Natural killer cell (primary cell): ENCODE measurements around the gene PDIA2. TPM values are rescaled to one million over a fixed set of nuclear protein-coding genes. Genes with fewer than 3 reads are reported as not detected.

Source experiments
- ATAC-seq, 3 donors: fragments of 150-1000 bp in 2 of 3; fragments of 200-7000 bp in 1 of 3; cut with Tn5 transposase; 1 replicate in 1 of 3; 2 replicates in 2 of 3; pipeline ENCODE4 v1.10.0; 2021; ENCODE audit warnings: mild to moderate bottlenecking in 2 of 3, moderate library complexity in 2 of 3
- DNase-seq, 2 donors: peaks; one replicate each; pipeline versions ENCODE4 v3.0.0 to v3.0.0-alpha.2; 2013 to 2021; ENCODE audit warnings: mixed read lengths in 1 of 2
- H3K27ac ChIP-seq: one replicate; pipeline ENCODE4 v1.5.1; 2013; ENCODE audit warnings: mild to moderate bottlenecking, low read length
- H3K27me3 ChIP-seq: one replicate; pipeline ENCODE4 v1.6.1; 2013; ENCODE audit warnings: low read length; ENCODE audit not compliant: control insufficient read depth, insufficient read depth
- H3K36me3 ChIP-seq: one replicate; pipeline ENCODE4 v1.6.1; 2013; ENCODE audit warnings: low read length; ENCODE audit not compliant: control insufficient read depth, insufficient read depth
- H3K4me1 ChIP-seq: one replicate; pipeline ENCODE4 v1.6.1; 2013; ENCODE audit warnings: low read length; ENCODE audit not compliant: control insufficient read depth, insufficient read depth
- H3K4me3 ChIP-seq: one replicate; pipeline ENCODE4 v1.5.1; 2013; ENCODE audit warnings: low read length
- H3K9me3 ChIP-seq: one replicate; pipeline ENCODE4 v1.6.1; 2013; ENCODE audit warnings: low read length; ENCODE audit not compliant: control insufficient read depth, insufficient read depth
- H3K27ac Mint-ChIP-seq, 2 donors: one replicate each; pipeline ENCODE4 v1.8.0; 2022; ENCODE audit warnings: mild to moderate bottlenecking in 2 of 2, mixed read lengths in 2 of 2, moderate library complexity in 1 of 2
- H3K27me3 Mint-ChIP-seq, 2 donors: one replicate each; pipeline ENCODE4 v1.8.0; 2022; ENCODE audit warnings: low read depth in 2 of 2, mixed read lengths in 2 of 2
- H3K36me3 Mint-ChIP-seq: one replicate; pipeline ENCODE4 v1.8.0; 2022; ENCODE audit warnings: mixed read lengths
- H3K4me1 Mint-ChIP-seq, 2 donors: one replicate each; pipeline ENCODE4 v1.8.0; 2022; ENCODE audit warnings: mixed read lengths in 2 of 2
- H3K4me3 Mint-ChIP-seq: one replicate; pipeline ENCODE4 v1.8.0; 2022; ENCODE audit warnings: mild to moderate bottlenecking, moderate library complexity, mixed read lengths
- H3K9me3 Mint-ChIP-seq, 2 donors: one replicate each; pipeline ENCODE4 v1.8.0; 2022; ENCODE audit warnings: mixed read lengths in 2 of 2
- CTCF ChIP-seq: fragments of 200-600 bp; IDR thresholded peaks from one replicate; pipeline ENCODE4 v1.8.0; 2022; ENCODE audit warnings: antibody characterized with exemption
- WGBS: methylation state at CpG from one replicate; pipeline ENCODE4 v1.1.7; 2013; ENCODE audit warnings: missing lambda C conversion rate; ENCODE audit not compliant: insufficient coverage; 5-methylcytosine and 5-hydroxymethylcytosine counted together
- intact Hi-C: fragments of 100-400 bp; cut with micrococcal nuclease; formaldehyde crosslinking; loops from one replicate; pipeline ENCODE4 v1.14.2; 2022
- total RNA-seq, 4 donors: library from RNA; stranded (reverse); fragments of 120-200 nt in 1 of 4; gene quantifications; one replicate each; pipeline versions ENCODE4 v1.2.3 to v1.2.4, GENCODE V29; 2013 to 2022

PDIA2 gene
- total RNA-seq: not detected
- not detected for total RNA-seq (2013)

- ATAC-seq: no peak
- H3K27ac ChIP-seq: no peak within 1 kb of the TSS
- H3K36me3 ChIP-seq: peaks cover 19% of the 10 kb centered on the region
- peaks cover 6 to 10% of the 10 kb centered on the region in 2 donors for H3K4me1 Mint-ChIP-seq
- H3K27ac Mint-ChIP-seq: no peak within 1 kb of the TSS
- WGBS: 83% methylated on average over 25 of the region's 25 CpGs
- H3K9me3 ChIP-seq: no peaks in the 10 kb centered on the region
- no peak for TF ChIP-seq CTCF
- peaks cover 0 to 7% of the 10 kb centered on the region in 2 donors for H3K27me3 Mint-ChIP-seq
- H3K4me1 ChIP-seq: peaks cover 25% of the 10 kb centered on the region
- no peaks in the 10 kb centered on the region for H3K36me3 Mint-ChIP-seq
- peaks cover 15% of the 10 kb centered on the region for H3K27me3 ChIP-seq
- H3K9me3 Mint-ChIP-seq: no peaks in the 10 kb centered on the region
- H3K4me3 ChIP-seq: no peak within 1 kb of the TSS
- DNase-seq: no peak
- no peak within 1 kb of the TSS for H3K4me3 Mint-ChIP-seq
- intact Hi-C loops: no loop called here
Measured at GRCh38 chr16:283033-283805, at the start of gene PDIA2. TSS of gene PDIA2 (plus strand) at chr16:283164. CDS start at chr16:283170, 6 bp downstream.

GRCh38 chr16:234468-235305 lies 48.3 kb upstream of the PDIA2 start, which contains the start of gene FAM234A:
TSS of gene FAM234A (plus strand) at chr16:234821. CDS start at chr16:254414, 19,593 bp downstream.
- Histone ChIP-seq H3K9me3 (no peaks in the 10 kb centered on the region), H3K36me3 (no peaks in the 10 kb centered on the region), H3K4me3 (peak within 1 kb of the TSS; percentile 71), H3K27ac (peak within 1 kb of the TSS; percentile 88), H3K27me3 (no peaks in the 10 kb centered on the region), H3K4me1 (peaks cover 21% of the 10 kb centered on the region)
- Mint-ChIP-seq H3K27me3 (no peaks in the 10 kb centered on the region), H3K4me1 (peaks cover 13 to 18% of the 10 kb centered on the region in 2 donors), H3K27ac (peak within 1 kb of the TSS; percentile 95 to 100), H3K36me3 (no peaks in the 10 kb centered on the region), H3K9me3 (no peaks in the 10 kb centered on the region), H3K4me3 (peak within 1 kb of the TSS; percentile 97)
- peak; percentile 96 to 98 for DNase-seq
- intact Hi-C loops: loop anchor here (2.0 kb wide), 2 partner anchors 18 to 74 kb away; no protein-coding TSS in a partner anchor
- WGBS: under 1% methylated on average over 85 of the region's 85 CpGs
- ATAC-seq: peak; percentile 81 to 93 (median 88)
- peak; percentile 63 for TF ChIP-seq CTCF

GRCh38 chr16:239948-240277 lies 43.1 kb upstream of the PDIA2 start:
- Histone ChIP-seq H3K4me3 (no peak overlapping the region), H3K27me3 (no peaks in the 10 kb centered on the region), H3K36me3 (no peaks in the 10 kb centered on the region), H3K27ac (no peak overlapping the region), H3K4me1 (peaks cover 39% of the 10 kb centered on the region), H3K9me3 (no peaks in the 10 kb centered on the region)
- TF ChIP-seq CTCF: no peak
- Mint-ChIP-seq H3K4me3 (peak overlapping the region; percentile 19), H3K27me3 (no peaks in the 10 kb centered on the region), H3K27ac (peak overlapping the region in 1 of 2 donors; percentile 63), H3K36me3 (no peaks in the 10 kb centered on the region), H3K4me1 (peaks cover 35 to 46% of the 10 kb centered on the region in 2 donors), H3K9me3 (no peaks in the 10 kb centered on the region)
- no peak for DNase-seq
- intact Hi-C loops: no loop called here
- 97% methylated on average over 3 of the region's 3 CpGs for WGBS
- ATAC-seq: no peak
